ENCODE data around the gene TMEM176A.

The TMEM176A gene

DNA sequence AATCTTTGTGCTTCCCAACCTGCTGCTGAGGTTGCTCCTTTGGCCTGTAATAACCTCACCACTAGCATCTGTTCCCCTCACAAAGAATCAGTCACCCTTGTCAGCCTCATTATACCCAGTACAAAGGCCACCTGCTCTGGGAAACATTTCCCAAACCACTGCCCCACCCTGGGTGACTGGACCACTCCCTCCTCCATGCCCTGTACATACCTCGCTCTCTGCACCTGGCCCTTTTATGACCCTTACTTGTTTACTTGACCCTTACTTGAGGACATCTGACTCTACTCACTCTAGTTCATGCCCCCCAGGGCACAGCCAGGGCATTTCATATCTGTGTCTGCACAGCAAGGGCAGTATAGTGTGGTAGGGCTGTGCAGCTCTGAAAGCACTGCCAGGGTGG lies 30.4 kb downstream of the TMEM176A start:
- TF ChIP-seq TCF4 (CRISPR knock-in tag; IDR thresholded peaks at IDR 0.05; ENCODE audit: borderline replicate concordance) = no peak
- TF ChIP-seq TOX (CRISPR knock-in tag; IDR thresholded peaks at IDR 0.05; ENCODE audit: borderline replicate concordance) = no peak
- no peak for TF ChIP-seq PPARA (CRISPR knock-in tag; IDR thresholded peaks at IDR 0.05; ENCODE audit: borderline replicate concordance)
- no peak for TF ChIP-seq ZNF565 (CRISPR knock-in tag; conservative IDR thresholded peaks at IDR 0.05; ENCODE audit: low read depth)
- no peak for TF ChIP-seq ZNF8 (CRISPR knock-in tag; IDR thresholded peaks at IDR 0.05)
- ATAC-seq = no peak

DNA sequence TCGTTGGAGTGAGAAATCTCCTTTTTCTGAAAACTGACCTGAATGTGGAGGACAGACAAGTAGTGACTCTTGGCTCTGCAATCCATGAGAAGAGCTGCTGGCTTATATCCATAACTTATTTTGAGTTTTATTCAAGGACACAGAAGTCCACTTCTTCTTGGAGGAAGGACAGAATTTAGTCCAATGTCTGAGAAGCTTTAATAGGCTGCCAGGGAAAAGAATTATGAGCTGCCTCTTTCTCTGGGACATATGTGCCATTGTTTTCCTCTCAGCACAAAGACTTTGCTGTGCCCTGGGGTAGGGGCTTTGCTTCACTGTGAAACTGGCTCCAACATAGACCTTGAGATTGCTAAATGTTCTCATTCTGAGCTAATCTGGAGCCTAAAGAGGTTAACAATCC lies 31.3 kb downstream of the TMEM176A start:
- ATAC-seq = no peak
- no peak for TF ChIP-seq ZNF8 (CRISPR knock-in tag; IDR thresholded peaks at IDR 0.05)
- no peak for TF ChIP-seq CSDC2 (CRISPR knock-in tag; IDR thresholded peaks at IDR 0.05)
- TF ChIP-seq, protein P1, sequence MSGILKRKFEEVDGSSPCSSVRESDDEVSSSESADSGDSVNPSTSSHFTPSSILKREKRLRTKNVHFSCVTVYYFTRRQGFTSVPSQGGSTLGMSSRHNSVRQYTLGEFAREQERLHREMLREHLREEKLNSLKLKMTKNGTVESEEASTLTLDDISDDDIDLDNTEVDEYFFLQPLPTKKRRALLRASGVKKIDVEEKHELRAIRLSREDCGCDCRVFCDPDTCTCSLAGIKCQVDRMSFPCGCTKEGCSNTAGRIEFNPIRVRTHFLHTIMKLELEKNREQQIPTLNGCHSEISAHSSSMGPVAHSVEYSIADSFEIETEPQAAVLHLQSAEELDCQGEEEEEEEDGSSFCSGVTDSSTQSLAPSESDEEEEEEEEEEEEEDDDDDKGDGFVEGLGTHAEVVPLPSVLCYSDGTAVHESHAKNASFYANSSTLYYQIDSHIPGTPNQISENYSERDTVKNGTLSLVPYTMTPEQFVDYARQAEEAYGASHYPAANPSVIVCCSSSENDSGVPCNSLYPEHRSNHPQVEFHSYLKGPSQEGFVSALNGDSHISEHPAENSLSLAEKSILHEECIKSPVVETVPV (CRISPR knock-in tag; IDR thresholded peaks at IDR 0.05) = no peak
- no peak for TF ChIP-seq TOX (CRISPR knock-in tag; IDR thresholded peaks at IDR 0.05; ENCODE audit: borderline replicate concordance)
- no peak for TF ChIP-seq RARB (CRISPR knock-in tag; IDR thresholded peaks at IDR 0.05)
- TF ChIP-seq ZNF565 (CRISPR knock-in tag; conservative IDR thresholded peaks at IDR 0.05; ENCODE audit: low read depth) = no peak
- TF ChIP-seq, protein P2, sequence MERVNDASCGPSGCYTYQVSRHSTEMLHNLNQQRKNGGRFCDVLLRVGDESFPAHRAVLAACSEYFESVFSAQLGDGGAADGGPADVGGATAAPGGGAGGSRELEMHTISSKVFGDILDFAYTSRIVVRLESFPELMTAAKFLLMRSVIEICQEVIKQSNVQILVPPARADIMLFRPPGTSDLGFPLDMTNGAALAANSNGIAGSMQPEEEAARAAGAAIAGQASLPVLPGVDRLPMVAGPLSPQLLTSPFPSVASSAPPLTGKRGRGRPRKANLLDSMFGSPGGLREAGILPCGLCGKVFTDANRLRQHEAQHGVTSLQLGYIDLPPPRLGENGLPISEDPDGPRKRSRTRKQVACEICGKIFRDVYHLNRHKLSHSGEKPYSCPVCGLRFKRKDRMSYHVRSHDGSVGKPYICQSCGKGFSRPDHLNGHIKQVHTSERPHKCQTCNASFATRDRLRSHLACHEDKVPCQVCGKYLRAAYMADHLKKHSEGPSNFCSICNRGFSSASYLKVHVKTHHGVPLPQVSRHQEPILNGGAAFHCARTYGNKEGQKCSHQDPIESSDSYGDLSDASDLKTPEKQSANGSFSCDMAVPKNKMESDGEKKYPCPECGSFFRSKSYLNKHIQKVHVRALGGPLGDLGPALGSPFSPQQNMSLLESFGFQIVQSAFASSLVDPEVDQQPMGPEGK (CRISPR knock-in tag; IDR thresholded peaks at IDR 0.05; ENCODE audit: borderline replicate concordance) = no peak
- no peak for TF ChIP-seq SNAI2 (CRISPR knock-in tag; IDR thresholded peaks at IDR 0.05)
- TF ChIP-seq ZC3H10 (CRISPR knock-in tag; IDR thresholded peaks at IDR 0.05) = no peak
- TF ChIP-seq ZFP3 (CRISPR knock-in tag; IDR thresholded peaks at IDR 0.05) = no peak
- no peak for TF ChIP-seq TCF4 (CRISPR knock-in tag; IDR thresholded peaks at IDR 0.05; ENCODE audit: borderline replicate concordance)
- TF ChIP-seq ESRRG (CRISPR knock-in tag; IDR thresholded peaks at IDR 0.05) = no peak
- no peak for TF ChIP-seq ZNF70 (CRISPR knock-in tag; IDR thresholded peaks at IDR 0.05)
- TF ChIP-seq BACH2 (CRISPR knock-in tag; IDR thresholded peaks at IDR 0.05; ENCODE audit: borderline replicate concordance) = no peak
- no peak for TF ChIP-seq ZFP30 (CRISPR knock-in tag; IDR thresholded peaks at IDR 0.05)

DNA sequence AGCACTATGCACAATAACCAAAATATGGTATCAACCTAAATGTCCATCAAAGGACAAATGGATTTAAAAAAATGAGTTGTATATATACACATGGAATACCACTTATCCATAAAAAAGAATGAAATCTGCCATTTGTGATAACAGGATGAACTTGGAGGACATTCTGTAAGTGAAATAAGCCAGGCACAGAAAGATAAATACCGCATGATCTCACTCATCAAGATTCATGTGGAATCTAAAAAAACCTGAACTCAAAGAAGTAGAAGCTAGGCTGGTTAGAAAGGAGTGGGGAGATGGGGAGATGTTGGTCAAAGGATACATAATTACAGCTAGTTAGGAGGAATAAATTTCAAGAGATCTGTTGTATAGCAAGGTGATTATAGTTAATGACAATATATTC lies 34.5 kb downstream of the TMEM176A start:
- TF ChIP-seq ARNTL (CRISPR knock-in tag; IDR thresholded peaks at IDR 0.05; ENCODE audit: borderline replicate concordance, low read depth) (no peak), ISL1 (CRISPR knock-in tag; IDR thresholded peaks at IDR 0.05) (peak; percentile 53; the same call in 1 of the 2 replicates), ZFP30 (CRISPR knock-in tag; IDR thresholded peaks at IDR 0.05) (no peak)
- TF ChIP-seq, protein P3, sequence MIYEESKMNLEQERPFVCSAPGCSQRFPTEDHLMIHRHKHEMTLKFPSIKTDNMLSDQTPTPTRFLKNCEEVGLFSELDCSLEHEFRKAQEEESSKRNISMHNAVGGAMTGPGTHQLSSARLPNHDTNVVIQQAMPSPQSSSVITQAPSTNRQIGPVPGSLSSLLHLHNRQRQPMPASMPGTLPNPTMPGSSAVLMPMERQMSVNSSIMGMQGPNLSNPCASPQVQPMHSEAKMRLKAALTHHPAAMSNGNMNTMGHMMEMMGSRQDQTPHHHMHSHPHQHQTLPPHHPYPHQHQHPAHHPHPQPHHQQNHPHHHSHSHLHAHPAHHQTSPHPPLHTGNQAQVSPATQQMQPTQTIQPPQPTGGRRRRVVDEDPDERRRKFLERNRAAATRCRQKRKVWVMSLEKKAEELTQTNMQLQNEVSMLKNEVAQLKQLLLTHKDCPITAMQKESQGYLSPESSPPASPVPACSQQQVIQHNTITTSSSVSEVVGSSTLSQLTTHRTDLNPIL (CRISPR knock-in tag; IDR thresholded peaks at IDR 0.05; ENCODE audit: low read depth) = peak; percentile 42; the same call in 1 of the 2 replicates
- ATAC-seq = no peak

DNA sequence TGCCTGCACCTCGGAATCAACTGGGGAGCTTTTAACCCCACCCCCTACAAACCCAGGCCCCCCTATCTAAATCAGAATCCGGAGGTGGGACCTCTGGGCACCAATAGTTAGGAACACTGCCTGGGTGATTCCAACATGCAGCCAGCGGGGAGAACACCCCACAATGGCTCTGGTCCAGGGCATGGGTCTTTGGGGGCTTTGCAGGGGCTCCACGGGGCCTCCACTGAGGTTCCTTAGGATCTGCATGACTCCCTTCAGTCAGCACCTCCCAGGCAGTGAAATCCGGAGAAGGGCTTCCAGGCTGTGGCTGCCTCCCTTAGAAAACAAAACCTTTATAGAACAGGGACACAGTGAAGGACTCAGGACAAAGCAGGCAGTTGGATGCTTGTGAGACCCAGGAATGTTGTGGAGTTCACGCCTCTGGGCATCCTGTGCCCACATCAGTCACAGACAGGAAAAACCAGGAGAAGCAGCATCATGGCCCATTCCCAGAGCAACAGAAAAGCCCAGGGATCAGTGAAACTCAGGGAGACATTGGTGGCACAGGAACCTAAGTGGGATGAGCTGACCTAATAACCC lies 35.2 kb downstream of the TMEM176A start:
- no peak for ATAC-seq
- no peak for TF ChIP-seq SNAI2 (CRISPR knock-in tag; IDR thresholded peaks at IDR 0.05)
- TF ChIP-seq, protein P3 (CRISPR knock-in tag; IDR thresholded peaks at IDR 0.05; ENCODE audit: low read depth) = no peak
- TF ChIP-seq ZNF8 (CRISPR knock-in tag; IDR thresholded peaks at IDR 0.05) = no peak
- TF ChIP-seq PPARA (CRISPR knock-in tag; IDR thresholded peaks at IDR 0.05; ENCODE audit: borderline replicate concordance) = no peak
- TF ChIP-seq BACH2 (CRISPR knock-in tag; IDR thresholded peaks at IDR 0.05; ENCODE audit: borderline replicate concordance) = no peak
- TF ChIP-seq ZC3H10 (CRISPR knock-in tag; IDR thresholded peaks at IDR 0.05) = no peak
- TF ChIP-seq, protein P4, sequence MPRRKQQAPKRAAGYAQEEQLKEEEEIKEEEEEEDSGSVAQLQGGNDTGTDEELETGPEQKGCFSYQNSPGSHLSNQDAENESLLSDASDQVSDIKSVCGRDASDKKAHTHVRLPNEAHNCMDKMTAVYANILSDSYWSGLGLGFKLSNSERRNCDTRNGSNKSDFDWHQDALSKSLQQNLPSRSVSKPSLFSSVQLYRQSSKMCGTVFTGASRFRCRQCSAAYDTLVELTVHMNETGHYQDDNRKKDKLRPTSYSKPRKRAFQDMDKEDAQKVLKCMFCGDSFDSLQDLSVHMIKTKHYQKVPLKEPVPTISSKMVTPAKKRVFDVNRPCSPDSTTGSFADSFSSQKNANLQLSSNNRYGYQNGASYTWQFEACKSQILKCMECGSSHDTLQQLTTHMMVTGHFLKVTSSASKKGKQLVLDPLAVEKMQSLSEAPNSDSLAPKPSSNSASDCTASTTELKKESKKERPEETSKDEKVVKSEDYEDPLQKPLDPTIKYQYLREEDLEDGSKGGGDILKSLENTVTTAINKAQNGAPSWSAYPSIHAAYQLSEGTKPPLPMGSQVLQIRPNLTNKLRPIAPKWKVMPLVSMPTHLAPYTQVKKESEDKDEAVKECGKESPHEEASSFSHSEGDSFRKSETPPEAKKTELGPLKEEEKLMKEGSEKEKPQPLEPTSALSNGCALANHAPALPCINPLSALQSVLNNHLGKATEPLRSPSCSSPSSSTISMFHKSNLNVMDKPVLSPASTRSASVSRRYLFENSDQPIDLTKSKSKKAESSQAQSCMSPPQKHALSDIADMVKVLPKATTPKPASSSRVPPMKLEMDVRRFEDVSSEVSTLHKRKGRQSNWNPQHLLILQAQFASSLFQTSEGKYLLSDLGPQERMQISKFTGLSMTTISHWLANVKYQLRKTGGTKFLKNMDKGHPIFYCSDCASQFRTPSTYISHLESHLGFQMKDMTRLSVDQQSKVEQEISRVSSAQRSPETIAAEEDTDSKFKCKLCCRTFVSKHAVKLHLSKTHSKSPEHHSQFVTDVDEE (CRISPR knock-in tag; IDR thresholded peaks at IDR 0.05) = no peak
- TF ChIP-seq ISL1 (CRISPR knock-in tag; IDR thresholded peaks at IDR 0.05) = no peak
- no peak for TF ChIP-seq ARNTL (CRISPR knock-in tag; IDR thresholded peaks at IDR 0.05; ENCODE audit: borderline replicate concordance, low read depth)
- TF ChIP-seq CSDC2 (CRISPR knock-in tag; IDR thresholded peaks at IDR 0.05) = no peak
- no peak for TF ChIP-seq ZNF70 (CRISPR knock-in tag; IDR thresholded peaks at IDR 0.05)
- TF ChIP-seq ZFP30 (CRISPR knock-in tag; IDR thresholded peaks at IDR 0.05) = no peak
- no peak for TF ChIP-seq TOX (CRISPR knock-in tag; IDR thresholded peaks at IDR 0.05; ENCODE audit: borderline replicate concordance)
- TF ChIP-seq ESRRG (CRISPR knock-in tag; IDR thresholded peaks at IDR 0.05) = no peak

Data from SK-N-SH treated with all-trans-retinoic acid at 6 μM for 48 hours (cell line).